NCI-H748 (cell line): ENCODE data around the gene MACROH2A1.

Source experiments
- DNase-seq: peaks from one replicate; lab custom pipeline; 2025; ENCODE audit not compliant: unreplicated experiment; lab: John Stamatoyannopoulos, UW

Gene MACROH2A1

DNA sequence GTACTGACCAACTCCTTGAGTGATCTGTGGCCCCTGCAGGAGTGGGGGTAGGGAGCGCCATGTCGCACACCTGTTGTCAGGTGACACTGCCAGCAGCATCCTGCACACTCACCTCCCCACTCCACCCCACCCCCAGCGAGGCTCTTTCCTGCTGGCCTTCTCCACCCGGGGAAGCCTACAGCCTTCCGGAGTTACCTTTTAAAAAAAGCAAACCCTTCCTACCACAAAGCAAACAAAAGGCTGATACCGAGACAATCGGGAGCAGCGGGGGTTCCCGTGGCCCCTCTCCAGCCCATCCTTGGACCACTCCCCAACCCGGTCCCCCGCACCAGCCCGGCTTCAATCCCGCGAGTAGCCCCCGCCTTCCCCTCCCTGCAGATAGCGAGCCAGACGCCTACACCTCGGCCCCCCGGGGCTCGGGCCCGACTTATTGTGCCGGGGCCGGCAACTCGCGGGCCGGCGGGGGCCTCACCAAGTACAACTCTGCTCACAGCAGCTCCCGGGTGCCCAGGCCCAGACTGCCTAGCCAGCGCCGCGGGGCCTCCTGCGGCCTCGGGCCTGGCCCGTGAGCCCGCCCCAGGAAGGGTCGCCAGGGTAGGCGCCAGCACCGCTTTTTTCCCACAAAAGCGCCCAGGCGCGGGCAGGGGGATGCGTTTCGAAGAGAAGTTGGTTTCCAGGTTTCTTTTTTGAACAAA, 724 bp downstream of the MACROH2A1 start:
- peak; percentile 85 for DNase-seq

DNA sequence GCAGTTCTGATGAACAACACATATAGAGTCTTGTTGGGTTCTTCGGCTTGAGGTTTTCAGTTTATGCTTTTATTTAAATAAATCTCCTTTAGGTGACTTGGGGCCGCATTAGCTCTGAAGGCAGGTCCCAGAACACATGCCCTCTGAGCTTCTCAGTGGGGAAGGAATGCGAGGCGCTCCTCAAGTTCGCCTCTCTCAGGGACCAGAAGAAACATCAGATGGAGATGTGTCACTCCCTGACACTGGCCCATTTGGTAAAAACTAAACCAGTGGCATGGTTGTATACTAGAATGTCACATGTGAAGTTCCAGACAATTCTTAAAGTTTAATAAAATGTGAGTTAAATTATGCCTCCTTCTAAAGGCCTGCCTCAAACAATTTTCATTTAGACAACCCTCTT, 1.9 kb downstream of the MACROH2A1 start:
- DNase-seq, result no peak

DNA sequence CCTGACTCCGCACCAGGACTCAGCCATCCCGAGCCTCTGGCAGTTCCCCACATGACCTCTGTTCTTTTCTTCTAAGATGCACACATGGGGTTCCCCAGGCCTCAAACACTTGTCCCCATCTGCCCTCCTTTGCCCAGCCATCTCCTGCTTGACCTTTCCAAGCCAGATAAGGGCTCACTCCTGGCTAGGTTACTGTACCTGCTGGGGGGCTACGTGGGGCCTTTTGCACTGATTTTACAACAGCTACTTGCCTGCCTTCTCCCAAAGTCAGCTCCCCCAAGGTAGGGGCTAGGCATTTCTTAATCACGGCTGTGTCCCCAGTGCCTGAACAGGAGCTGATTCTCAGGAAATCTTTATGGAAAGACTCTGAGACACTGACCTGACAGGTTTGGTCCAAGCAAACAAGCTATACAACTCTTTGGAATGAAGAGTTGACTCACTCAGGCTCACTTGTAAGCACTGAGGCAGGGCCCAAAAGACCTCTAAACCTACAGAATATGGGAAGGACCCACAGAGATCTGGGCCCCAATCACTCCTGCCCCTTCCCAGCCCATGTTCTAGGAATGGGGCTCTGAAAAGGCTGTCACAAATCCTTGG, 2.5 kb downstream of the MACROH2A1 start:
- DNase-seq, result no peak

DNA sequence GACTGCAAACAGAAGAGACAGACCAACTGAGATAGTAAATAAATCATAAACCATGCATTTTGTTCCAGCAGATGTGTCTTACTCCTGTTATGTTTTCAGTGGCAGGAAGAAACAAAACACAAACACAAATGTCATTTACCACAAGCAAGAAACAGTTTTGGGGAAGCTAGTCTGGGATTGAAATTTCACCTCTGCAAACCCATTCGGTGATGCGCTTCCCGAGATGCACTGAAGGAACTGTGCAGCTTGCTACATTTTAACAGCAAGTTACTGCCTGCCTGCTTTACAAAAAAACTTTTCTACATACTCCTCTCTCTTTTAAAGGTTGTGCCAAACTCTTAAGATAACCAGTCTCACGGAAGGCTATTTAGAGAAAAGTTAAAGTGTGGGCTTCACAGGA, 3.2 kb downstream of the MACROH2A1 start:
- DNase-seq, result no peak

DNA sequence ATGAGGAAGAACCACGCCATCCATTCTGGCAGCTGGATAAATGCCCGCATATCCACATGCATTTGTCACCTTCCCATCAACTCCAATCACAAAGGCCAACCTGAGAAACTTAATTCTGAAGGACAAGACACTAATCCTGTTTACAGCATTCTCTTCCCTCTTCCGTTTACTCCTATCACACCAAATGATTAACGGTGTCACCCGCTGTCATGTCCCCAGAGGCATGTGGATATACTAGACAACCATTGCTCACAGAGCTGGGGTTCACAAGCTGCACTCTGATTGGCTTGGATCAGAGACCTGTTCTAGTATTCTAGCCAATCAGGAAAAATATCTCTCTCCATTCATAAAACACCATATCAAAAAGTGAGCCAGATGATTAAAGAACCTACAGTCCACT, 3.6 kb downstream of the MACROH2A1 start:
- no peak for DNase-seq

DNA sequence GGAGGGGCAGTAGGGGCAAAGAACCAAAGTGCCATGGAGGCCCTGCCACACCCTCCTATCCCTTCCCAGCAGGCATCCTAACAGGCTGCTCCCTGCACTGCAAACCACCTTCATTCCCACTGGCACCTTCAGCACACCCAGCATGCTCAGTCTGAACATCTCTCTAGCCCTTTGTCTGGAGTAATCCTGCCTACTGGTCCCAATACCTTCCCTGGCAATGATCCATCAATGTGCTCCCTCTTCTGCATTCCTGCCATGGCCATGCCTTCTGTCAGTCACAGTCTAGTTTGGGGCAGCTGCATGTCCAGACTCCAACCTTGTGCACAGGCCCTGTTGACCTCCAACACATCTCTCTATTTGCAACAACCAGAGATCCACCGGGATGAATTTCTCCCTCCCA, 4.9 kb downstream of the MACROH2A1 start:
- DNase-seq, result no peak

DNA sequence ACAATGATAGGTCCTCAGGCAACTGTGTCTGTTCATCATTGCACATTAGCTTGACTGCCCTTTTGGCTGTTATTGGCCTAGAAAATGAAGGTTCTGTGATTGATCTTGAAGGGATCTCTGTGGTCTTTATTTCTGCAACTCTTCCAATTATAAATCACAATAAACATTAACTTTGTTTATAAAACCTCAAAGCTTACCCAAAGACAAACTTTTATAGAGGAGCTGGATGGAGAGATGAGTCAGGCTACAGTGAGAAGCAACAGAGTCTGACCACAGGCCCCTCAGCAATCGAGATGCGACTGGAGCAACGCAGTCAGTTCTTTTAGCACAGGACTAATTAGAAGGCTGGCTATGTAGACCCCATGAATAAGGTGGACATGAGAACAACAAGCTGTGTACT, 5.3 kb downstream of the MACROH2A1 start:
- DNase-seq, result no peak

DNA sequence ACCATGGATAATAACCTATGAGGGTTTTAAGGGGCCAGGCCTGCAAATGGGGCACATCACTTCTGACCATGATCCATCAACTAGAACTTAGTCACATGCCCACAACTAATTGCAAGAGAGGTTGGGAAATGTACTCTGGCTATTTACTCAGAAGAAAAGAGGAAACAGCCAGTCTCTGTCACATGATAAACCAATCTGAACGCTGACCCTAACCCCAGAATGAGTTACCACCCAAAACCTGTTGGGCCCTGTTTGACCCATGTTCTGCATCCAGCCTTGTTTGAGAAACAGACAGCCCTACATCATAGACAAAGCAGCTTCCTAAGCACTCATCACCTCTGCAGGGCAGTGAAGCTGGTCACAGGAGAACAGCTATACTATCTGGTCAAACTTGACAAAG, 5.8 kb downstream of the MACROH2A1 start:
- DNase-seq, result no peak

DNA sequence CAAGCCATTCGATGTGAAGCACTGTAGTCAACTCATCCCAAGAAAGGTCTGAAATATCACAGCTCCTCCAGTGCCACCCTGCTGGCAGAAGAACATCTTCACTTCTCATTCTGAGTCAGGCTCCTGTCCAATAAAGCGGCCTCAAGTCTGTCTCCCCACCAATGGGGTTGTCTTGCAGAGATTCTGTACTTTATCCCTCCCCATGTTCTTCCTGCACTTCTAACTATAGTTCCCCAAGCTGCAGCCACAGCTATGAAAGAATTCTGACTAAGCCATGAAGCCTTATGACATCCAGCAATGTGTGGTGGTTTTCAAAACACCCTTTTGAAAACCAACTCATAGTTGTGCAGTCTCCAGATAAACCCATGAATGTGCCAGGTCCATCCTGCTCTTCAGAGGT, 6.8 kb downstream of the MACROH2A1 start:
- no peak for DNase-seq

DNA sequence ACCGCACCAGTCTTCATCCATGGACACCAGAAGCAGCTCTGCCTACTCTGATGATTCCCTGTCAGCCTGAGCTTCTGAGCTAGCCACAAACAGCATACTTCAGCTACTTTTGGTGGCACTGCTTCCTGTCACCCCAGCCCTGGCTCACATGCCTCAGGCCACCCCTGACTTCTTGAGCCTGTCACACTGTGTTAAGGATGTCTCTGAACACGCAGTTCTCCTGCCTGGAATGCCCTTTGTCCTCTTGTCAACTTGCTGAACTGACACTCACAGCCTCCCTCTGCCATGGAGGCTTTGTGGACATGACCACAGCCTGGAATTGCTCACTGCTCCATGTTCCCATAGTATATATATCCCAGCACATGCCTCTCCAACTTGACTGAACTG, 7.2 kb downstream of the MACROH2A1 start:
- DNase-seq, result no peak

DNA sequence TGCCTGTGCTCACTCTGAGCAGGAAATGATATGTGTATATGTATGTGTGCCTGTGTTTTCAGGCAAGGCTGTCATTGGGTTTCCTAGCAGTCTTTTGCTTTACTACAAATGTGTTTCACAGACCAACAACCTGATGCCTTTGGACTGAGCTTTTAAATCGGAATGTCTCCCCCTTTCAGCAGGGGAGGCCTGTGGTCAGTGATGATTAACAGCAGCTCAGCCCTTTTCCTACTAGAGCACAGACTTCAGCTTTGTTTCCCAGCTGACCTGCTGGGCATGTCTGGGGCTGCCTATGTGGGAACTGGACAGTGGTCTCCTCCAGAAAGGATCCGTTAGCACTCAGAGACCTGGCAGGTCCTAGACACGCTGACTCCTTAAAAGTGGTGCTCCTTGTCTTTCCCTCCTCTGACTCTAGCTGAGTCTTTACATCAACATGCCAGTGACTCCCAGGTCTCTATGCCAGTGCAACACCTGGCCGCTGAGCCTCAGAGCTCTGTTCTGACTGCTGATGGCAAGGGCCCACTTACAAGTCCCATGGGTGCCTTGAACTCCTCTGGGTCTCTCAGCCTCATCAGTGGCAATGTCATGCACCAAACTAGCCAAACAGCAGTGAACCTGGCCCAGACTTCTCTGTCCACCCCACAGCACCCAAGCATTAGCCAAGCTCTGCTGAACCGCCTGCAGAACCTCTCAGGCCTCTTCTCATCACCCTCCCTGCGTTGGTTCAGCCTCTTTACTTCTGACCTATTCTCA, 7.7 kb downstream of the MACROH2A1 start:
- no peak for DNase-seq

DNA sequence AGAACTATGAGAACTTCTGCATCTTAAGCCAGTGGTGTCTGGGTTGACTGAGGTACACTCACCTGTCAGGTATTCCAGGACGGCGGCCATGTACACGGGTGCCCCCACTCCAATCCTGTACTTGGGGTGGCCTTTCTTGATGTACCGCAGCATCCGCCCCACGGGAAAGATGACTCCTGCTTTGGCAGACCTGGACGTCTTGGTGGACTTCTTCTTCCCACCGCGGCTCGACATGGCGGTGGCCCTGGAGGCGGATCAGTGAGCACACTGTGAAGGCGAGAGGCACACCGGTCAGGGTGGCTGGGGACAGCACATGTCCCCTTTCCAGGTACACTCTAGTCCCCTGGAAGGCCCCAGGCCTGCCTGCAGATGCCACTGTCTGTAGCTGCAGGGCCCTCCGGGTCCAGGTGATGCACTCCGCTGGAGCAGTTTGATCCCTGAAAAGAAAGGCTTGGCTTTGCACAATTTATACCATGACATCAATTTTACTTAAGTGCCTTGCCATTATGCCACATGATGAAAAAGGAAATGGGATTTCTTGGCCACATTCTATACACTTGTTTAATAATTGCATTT, 10.1 kb downstream of the MACROH2A1 start:
- no peak for DNase-seq

DNA sequence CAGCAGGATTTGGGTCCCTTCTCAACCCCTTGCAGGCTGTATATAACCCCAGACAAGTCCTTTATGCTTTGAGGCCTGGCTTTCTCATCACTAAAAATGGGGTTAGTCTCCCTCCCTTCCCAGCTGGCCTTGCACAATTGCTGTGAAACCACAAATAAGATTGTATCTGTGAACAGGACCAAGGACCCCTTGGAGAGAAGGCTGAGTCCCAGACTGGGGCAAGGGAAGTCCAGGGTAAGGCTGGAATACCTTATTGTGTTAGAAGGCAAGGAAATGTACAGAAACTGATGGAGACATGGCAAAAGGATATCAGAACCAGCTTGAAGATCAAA, 11.4 kb downstream of the MACROH2A1 start:
- no peak for DNase-seq

DNA sequence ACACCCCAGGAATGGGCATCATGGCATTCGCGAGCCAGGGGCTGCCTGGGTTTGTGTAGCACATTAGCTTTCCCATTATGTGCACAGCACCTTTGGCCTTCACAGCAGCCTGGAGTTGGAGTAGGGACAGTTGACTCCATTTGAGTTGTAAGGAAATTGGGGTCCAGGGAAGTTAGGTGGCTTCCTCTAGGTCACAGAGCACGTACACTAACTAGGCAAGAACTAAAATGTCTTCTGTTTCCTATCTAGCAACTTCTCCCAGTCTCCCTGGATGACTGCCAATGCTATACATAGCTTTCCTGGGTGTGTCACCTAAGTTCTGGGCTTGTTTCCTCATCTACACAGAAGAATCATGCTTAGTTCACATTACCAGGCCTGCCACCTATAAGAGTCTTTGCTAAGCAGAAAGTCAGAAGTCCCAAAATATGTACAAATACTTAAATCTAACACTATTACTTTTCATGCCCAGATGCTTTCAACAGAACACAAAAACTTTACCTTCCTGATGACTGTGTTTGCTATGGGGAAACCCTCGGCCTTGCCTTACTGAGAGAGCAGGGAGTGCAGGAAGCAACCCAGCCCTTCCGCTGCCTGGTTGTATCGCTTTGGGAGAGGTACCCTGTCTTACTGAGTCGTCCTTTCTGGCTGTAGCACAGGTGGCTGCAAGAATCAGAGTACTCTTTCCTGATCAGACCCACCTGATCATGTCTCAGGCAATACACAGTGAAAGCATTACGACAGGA, 12.0 kb downstream of the MACROH2A1 start:
- no peak for DNase-seq

DNA sequence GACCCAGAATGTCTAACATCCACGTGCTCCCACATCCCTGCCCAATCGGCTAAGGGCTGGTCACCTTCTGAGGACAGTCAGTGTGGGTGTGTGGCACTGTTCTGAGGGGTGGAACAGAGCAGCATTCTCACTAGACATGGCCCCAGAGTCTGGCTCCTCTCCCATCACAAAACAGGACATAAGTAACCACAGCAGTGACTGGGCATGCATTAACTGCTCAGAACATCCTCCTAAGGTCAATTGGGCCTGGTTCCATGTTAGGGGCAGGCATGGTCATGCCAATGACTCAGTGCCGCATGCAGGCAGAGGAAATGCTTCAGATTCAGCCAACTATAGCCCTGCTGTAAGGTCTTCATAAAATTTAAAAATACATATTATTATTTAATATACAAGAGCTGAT, 12.9 kb downstream of the MACROH2A1 start:
- DNase-seq, result no peak

DNA sequence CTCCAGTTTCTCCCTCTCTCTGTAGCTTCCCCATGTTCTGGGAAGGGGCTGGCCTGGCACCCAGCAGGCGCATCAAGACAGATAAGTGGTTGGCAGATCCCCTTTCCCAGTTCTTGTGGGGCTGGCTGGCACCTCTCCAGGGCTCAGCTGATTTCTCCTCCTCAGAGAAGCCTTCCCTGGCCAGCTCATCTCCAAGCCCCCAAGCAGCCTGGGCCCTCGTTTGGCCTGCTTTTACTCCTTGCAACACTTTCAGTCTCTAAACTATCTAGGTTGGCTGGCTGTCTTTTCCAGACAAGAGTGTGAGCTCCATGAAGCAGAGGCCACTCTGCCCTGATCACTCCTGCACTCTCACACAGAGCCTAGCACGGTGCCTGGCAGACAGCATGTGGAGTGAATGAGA, 13.5 kb downstream of the MACROH2A1 start:
- DNase-seq, result no peak

DNA sequence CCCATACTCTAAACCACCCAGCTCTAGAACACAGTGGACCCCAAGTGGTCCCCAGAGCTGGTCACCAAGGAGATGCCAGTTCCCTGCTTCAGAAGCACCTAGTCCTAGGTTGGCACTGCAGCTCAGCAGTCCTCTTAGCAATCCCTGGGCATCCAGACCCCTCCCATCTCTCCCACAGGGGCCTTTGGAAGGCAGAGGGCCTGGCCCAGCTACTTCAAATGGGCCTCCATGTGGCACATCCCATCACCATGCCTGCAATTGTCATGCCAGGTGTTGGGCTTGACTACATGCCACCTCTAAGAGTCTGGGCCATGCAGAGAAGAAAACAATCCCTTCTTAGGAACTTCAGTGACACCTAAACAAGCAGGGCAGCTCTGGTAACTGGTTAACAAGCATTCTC, 14.1 kb downstream of the MACROH2A1 start:
- DNase-seq, result no peak

DNA sequence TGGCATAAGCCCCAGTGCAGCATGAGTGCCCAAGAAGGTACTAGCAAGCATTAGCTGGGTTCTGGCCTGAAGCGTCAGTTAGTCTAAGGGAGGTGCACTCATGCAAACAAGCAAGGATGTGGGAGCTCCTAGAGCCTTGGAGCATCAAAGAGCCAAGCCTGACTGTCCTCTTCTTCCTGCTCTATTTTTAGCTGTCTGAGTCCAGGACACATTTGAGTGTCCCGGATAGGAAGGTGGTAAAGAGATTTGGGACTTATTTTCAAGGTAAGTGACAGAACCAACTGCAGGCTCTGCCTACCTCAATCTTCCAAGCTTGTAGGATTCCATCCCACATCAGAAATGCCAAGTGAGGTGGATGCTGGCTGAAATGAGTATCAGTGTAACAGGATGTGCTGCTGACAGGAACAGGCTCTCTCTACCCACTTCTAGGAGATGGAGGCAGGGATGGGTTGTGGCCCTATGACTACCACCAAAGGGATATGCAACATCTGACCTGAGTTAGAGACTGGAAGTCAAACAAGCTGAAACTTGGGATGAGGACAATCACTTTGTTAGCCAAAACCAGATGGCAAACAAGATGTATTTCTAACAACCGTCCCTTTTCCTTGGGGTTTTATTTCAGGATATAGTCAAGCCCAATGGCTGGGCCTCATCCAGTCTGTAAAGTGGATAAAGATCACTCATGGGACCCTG, 15.1 kb downstream of the MACROH2A1 start:
- no peak for DNase-seq

DNA sequence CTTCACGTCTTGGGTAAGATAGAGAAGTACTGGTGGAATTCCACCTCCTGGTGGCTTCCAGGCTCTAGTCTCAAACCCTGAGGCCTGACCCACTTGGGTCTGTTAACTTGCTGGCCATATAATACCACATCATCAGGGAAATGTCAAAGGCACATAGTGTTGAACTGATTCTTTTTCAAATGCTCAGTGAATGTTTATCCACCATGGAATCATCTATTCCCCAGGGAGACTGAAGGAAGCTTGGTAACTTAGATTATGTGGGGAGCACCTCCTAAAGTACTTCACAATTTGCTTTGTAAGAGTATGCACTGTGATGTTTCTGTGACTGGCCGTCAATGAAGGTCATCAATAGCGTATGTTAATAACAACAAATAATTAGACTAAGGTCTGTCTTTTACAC, 16.1 kb downstream of the MACROH2A1 start:
- no peak for DNase-seq

DNA sequence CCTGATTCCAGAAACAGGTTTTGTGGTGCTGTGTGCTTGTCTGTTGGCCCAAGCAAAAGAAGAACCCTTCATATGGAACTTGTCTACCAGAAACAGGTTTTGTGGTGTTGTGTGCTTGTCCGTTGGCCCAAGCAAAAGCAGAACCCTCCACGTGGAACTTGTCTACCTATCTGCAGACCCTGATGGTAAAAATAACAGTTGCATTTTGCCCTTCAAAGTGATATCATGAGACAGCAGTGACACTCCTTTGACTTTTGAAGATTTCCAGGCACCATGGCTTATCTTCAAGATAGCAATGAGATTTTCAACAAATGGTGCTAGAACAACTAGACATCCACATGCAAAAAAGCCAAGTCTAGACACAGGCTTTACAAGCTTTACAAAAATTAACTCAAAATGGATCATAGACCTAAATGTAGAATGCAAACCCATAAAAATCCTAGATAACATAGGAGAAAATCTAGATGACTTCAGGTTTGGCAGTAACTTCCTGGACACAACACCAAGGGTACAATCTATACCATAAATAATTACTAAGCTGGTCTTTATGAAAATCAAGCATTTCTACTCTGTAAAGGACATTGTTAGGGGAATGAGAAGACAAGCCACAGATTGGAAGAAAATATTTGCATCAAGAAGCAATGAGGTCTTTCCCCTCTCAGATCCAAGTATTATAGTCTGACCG, 16.8 kb downstream of the MACROH2A1 start:
- DNase-seq, result no peak
